HAP-1 (cell line): ENCODE data around the gene MYH13.

Source experiments
- DNase-seq, 2 experiments: peaks; one replicate each; pipeline ENCODE4 v3.0.0-alpha.2; 2016 to 2020; ENCODE audit warnings: low spot score in 2 of 2
- H3K27me3 ChIP-seq: fragments of 250-450 bp; sonication (Bioruptor Pico); 2 replicates; pipeline ENCODE4 v1.5.1; 2020; ENCODE audit warnings: low read depth, mild to moderate bottlenecking, moderate library complexity
- H3K36me3 ChIP-seq: fragments of 250-450 bp; sonication (Bioruptor Pico); replicated peaks from 2 replicates; pipeline ENCODE4 v1.5.1; 2020; ENCODE audit warnings: mild to moderate bottlenecking
- H3K4me1 ChIP-seq: fragments of 250-450 bp; sonication (Bioruptor Pico); 2 replicates; pipeline ENCODE4 v1.5.1; 2020; ENCODE audit warnings: mild to moderate bottlenecking
- H3K4me3 ChIP-seq: fragments of 250-450 bp; sonication (Bioruptor Pico); 2 replicates; pipeline ENCODE4 v1.5.1; 2020; ENCODE audit warnings: mild to moderate bottlenecking, moderate library complexity
- H3K9me3 ChIP-seq: fragments of 250-450 bp; sonication (Bioruptor Pico); 2 replicates; pipeline ENCODE4 v1.5.1; 2020; ENCODE audit warnings: mild to moderate bottlenecking, moderate library complexity
- in situ Hi-C: fragments of 300-500 bp; cut with MboI; formaldehyde crosslinking; loops from 3 replicates; pipeline ENCODE4 v1.14.3; 2020; ENCODE audit warnings: low sequenced_read_pairs, inconsistent platforms, mixed read lengths

The MYH13 gene

GRCh38 chr17:10370016-10370608 lies 2.7 kb downstream of the MYH13 start:
- H3K9me3 ChIP-seq = no peaks in the 10 kb centered on the region

GRCh38 chr17:10369239-10369638 lies 3.6 kb downstream of the MYH13 start:
- Histone ChIP-seq H3K4me3 (no peak overlapping the region), H3K27me3 (no peaks in the 10 kb centered on the region), H3K9me3 (no peaks in the 10 kb centered on the region), H3K4me1 (no peaks in the 10 kb centered on the region), H3K36me3 (no peaks in the 10 kb centered on the region)
- in situ Hi-C loops = no loop called here
- DNase-seq = no peak

More at GRCh38 chr17:10370016-10370608, 2.7 kb downstream of the MYH13 start:
- DNase-seq = no peak
- in situ Hi-C loops = no loop called here
- Histone ChIP-seq H3K4me1 (no peaks in the 10 kb centered on the region), H3K4me3 (no peak overlapping the region), H3K36me3 (no peaks in the 10 kb centered on the region), H3K27me3 (no peaks in the 10 kb centered on the region)

- no peak for DNase-seq
- Histone ChIP-seq H3K27me3 (no peaks in the 10 kb centered on the region), H3K36me3 (no peaks in the 10 kb centered on the region), H3K4me1 (no peaks in the 10 kb centered on the region), H3K4me3 (no peak overlapping the region), H3K9me3 (no peaks in the 10 kb centered on the region)
- in situ Hi-C loops = no loop called here
These were observed 4.2 kb downstream of the MYH13 start for GRCh38 chr17:10368561-10368960.

- Histone ChIP-seq H3K27me3 (no peaks in the 10 kb centered on the region), H3K9me3 (no peaks in the 10 kb centered on the region), H3K4me3 (no peak overlapping the region), H3K36me3 (no peaks in the 10 kb centered on the region), H3K4me1 (no peaks in the 10 kb centered on the region)
- in situ Hi-C loops = no loop called here
- no peak for DNase-seq
These were observed 12.2 kb downstream of the MYH13 start for GRCh38 chr17:10360578-10360977.

- DNase-seq = peak in 1 of 2 experiments; percentile 9
- in situ Hi-C loops = no loop called here
- H3K36me3 ChIP-seq = no peaks in the 10 kb centered on the region
These were observed 15.0 kb downstream of the MYH13 start for GRCh38 chr17:10357768-10358167.

GRCh38 chr17:10354651-10355050 lies 18.2 kb downstream of the MYH13 start:
- no peak for DNase-seq

More at GRCh38 chr17:10357768-10358167, 15.0 kb downstream of the MYH13 start:
- Histone ChIP-seq H3K4me3 (no peak overlapping the region), H3K27me3 (no peaks in the 10 kb centered on the region), H3K4me1 (no peaks in the 10 kb centered on the region), H3K9me3 (no peaks in the 10 kb centered on the region)

GRCh38 chr17:10352893-10353292 lies 19.9 kb downstream of the MYH13 start:
- H3K4me3 ChIP-seq = no peak overlapping the region
- in situ Hi-C loops = no loop called here
- no peaks in the 10 kb centered on the region for H3K9me3 ChIP-seq
- H3K27me3 ChIP-seq = no peaks in the 10 kb centered on the region
- H3K4me1 ChIP-seq = no peaks in the 10 kb centered on the region
- H3K36me3 ChIP-seq = no peaks in the 10 kb centered on the region
- DNase-seq = no peak

More at GRCh38 chr17:10354651-10355050, 18.2 kb downstream of the MYH13 start:
- Histone ChIP-seq H3K36me3 (no peaks in the 10 kb centered on the region), H3K4me3 (no peak overlapping the region), H3K4me1 (no peaks in the 10 kb centered on the region), H3K27me3 (no peaks in the 10 kb centered on the region), H3K9me3 (no peaks in the 10 kb centered on the region)
- in situ Hi-C loops = no loop called here

GRCh38 chr17:10349403-10349802 lies 23.4 kb downstream of the MYH13 start:
- Histone ChIP-seq H3K9me3 (no peaks in the 10 kb centered on the region), H3K36me3 (no peaks in the 10 kb centered on the region), H3K4me3 (no peak overlapping the region), H3K27me3 (no peaks in the 10 kb centered on the region), H3K4me1 (no peaks in the 10 kb centered on the region)
- DNase-seq = no peak
- in situ Hi-C loops = no loop called here

- Histone ChIP-seq H3K9me3 (no peaks in the 10 kb centered on the region), H3K27me3 (no peaks in the 10 kb centered on the region), H3K4me1 (no peaks in the 10 kb centered on the region), H3K36me3 (no peaks in the 10 kb centered on the region), H3K4me3 (no peak overlapping the region)
- no peak for DNase-seq
- in situ Hi-C loops = no loop called here
These were observed 28.0 kb downstream of the MYH13 start for GRCh38 chr17:10344816-10345215.

- H3K36me3 ChIP-seq = no peaks in the 10 kb centered on the region
- in situ Hi-C loops = no loop called here
- no peak for DNase-seq
- no peak overlapping the region for H3K4me3 ChIP-seq
- H3K4me1 ChIP-seq = no peaks in the 10 kb centered on the region
- no peaks in the 10 kb centered on the region for H3K27me3 ChIP-seq
- H3K9me3 ChIP-seq = no peaks in the 10 kb centered on the region
These were observed 33.8 kb downstream of the MYH13 start for GRCh38 chr17:10339051-10339450.

- in situ Hi-C loops = no loop called here
- Histone ChIP-seq H3K4me1 (no peaks in the 10 kb centered on the region), H3K27me3 (no peaks in the 10 kb centered on the region), H3K36me3 (no peaks in the 10 kb centered on the region), H3K4me3 (no peak overlapping the region), H3K9me3 (no peaks in the 10 kb centered on the region)
- no peak for DNase-seq
These were observed 34.8 kb downstream of the MYH13 start for GRCh38 chr17:10337976-10338375.

- DNase-seq = no peak
- Histone ChIP-seq H3K4me1 (no peaks in the 10 kb centered on the region), H3K9me3 (no peaks in the 10 kb centered on the region), H3K27me3 (no peaks in the 10 kb centered on the region), H3K36me3 (no peaks in the 10 kb centered on the region), H3K4me3 (no peak overlapping the region)
- in situ Hi-C loops = no loop called here
These were observed 35.7 kb downstream of the MYH13 start for GRCh38 chr17:10337136-10337535.

GRCh38 chr17:10336393-10336792 lies 36.4 kb downstream of the MYH13 start:
- Histone ChIP-seq H3K9me3 (no peaks in the 10 kb centered on the region), H3K4me3 (no peak overlapping the region), H3K4me1 (no peaks in the 10 kb centered on the region), H3K36me3 (no peaks in the 10 kb centered on the region), H3K27me3 (no peaks in the 10 kb centered on the region)
- no peak for DNase-seq
- in situ Hi-C loops = no loop called here

GRCh38 chr17:10332515-10332914 lies 40.3 kb downstream of the MYH13 start:
- in situ Hi-C loops = no loop called here
- H3K9me3 ChIP-seq = no peaks in the 10 kb centered on the region
- H3K4me3 ChIP-seq = no peak overlapping the region
- no peak for DNase-seq
- H3K27me3 ChIP-seq = no peaks in the 10 kb centered on the region
- no peaks in the 10 kb centered on the region for H3K36me3 ChIP-seq
- H3K4me1 ChIP-seq = no peaks in the 10 kb centered on the region
